Loucy (cell line): ENCODE results near the gene MLIP.

Experiments used
- H2AFZ ChIP-seq: fragments of 200-600 bp; sonication (generic); 2 replicates; pipeline ENCODE4 v1.6.0; 2016; ENCODE audit warnings: antibody characterized with exemption, mild to moderate bottlenecking, low read length, moderate library complexity
- H3F3A ChIP-seq: fragments of 200-600 bp; 2 replicates; pipeline ENCODE4 v1.6.0; 2016; ENCODE audit warnings: antibody characterized with exemption, low read depth, mild to moderate bottlenecking
- H3K27me3 ChIP-seq: fragments of 200-600 bp; sonication (generic); 2 replicates; pipeline ENCODE4 v1.6.1; 2014; ENCODE audit warnings: low read length, mild to moderate bottlenecking; ENCODE audit not compliant: insufficient read depth, poor library complexity, severe bottlenecking
- H3K36me3 ChIP-seq: fragments of 200-600 bp; sonication (generic); 2 replicates; pipeline ENCODE4 v1.6.1; 2016; ENCODE audit warnings: low read length; ENCODE audit not compliant: insufficient read depth
- H3K4me1 ChIP-seq: fragments of 200-600 bp; sonication (generic); 2 replicates; pipeline ENCODE4 v1.5.1; 2014; ENCODE audit warnings: low read length, mild to moderate bottlenecking; ENCODE audit not compliant: insufficient read depth, poor library complexity, severe bottlenecking
- H3K4me2 ChIP-seq: fragments of 200-600 bp; sonication (generic); 2 replicates; pipeline ENCODE4 v1.6.0; 2014; ENCODE audit warnings: antibody characterized with exemption, low read length, low read depth, mild to moderate bottlenecking; ENCODE audit not compliant: poor library complexity, severe bottlenecking
- H3K4me3 ChIP-seq: fragments of 200-600 bp; sonication (generic); 2 replicates; pipeline ENCODE4 v1.5.1; 2014; ENCODE audit warnings: low read length, mild to moderate bottlenecking, mixed read lengths; ENCODE audit not compliant: poor library complexity, severe bottlenecking
- H3K79me2 ChIP-seq: fragments of 200-600 bp; sonication (generic); 2 replicates; pipeline ENCODE4 v1.6.1; 2014; ENCODE audit warnings: low read length; ENCODE audit not compliant: insufficient read depth
- H3K9ac ChIP-seq: fragments of 200-600 bp; sonication (generic); 2 replicates; pipeline ENCODE4 v1.6.0; 2014; ENCODE audit warnings: mild to moderate bottlenecking, low read depth, low read length, moderate library complexity; ENCODE audit not compliant: poor library complexity, severe bottlenecking
- H3K9me2 ChIP-seq: fragments of 200-600 bp; sonication (generic); replicated peaks from 2 replicates; pipeline ENCODE4 v1.6.1; 2016; ENCODE audit warnings: low read depth, low read length, mixed read lengths
- H3K9me3 ChIP-seq: fragments of 200-600 bp; sonication (generic); 2 replicates; pipeline ENCODE4 v1.6.1; 2014; ENCODE audit warnings: mild to moderate bottlenecking, antibody characterized with exemption, low read length, low read depth; ENCODE audit not compliant: insufficient read depth
- H4K20me1 ChIP-seq: fragments of 200-600 bp; sonication (generic); 2 replicates; pipeline ENCODE4 v1.6.0; 2014; ENCODE audit warnings: antibody characterized with exemption, low read length, mild to moderate bottlenecking; ENCODE audit not compliant: insufficient read depth, poor library complexity, severe bottlenecking
- EZH2phosphoT487 ChIP-seq: fragments of 200-600 bp; IDR thresholded peaks from 2 replicates; pipeline ENCODE4 v1.6.1; 2018; ENCODE audit warnings: antibody characterized with exemption, mild to moderate bottlenecking, moderate library complexity, borderline replicate concordance
- TF ChIP-seq, protein P1 (sequence below): fragments of 200-600 bp; sonication (generic); conservative IDR thresholded peaks from 2 replicates; pipeline ENCODE4 v1.5.1; 2014; ENCODE audit warnings: mild to moderate bottlenecking, antibody characterized with exemption, low read length

MLIP gene

DNA sequence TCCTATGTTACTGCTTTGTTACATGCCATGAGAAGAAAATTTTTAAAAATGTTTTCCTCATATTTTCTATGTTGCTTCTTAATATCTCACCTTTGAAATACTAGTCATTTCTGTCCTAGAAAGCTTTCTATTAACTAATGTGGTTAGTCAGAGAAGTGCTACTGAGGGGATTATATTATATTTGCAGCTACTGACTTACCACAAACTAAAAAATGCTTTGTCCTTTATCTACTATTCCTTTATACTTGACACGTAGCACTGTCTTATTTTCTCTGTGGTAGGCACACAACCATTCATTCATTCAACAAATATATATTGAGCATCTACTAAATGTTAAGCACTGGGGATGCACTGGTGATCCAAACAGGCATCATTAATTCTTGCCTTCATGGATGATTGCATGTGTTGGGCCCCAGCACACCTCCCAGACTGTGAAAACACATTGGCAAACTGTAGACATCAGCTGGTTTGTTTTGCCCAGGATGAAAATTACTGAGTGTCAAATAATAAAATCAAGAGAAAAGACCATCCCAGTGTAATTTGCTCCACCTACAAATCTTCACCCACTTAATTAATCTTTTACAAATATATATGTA is 10.7 kb upstream of the MLIP start:
- no peak overlapping the region for H3K4me3 ChIP-seq
- no peak overlapping the region for H3K9ac ChIP-seq
- no peaks in the 10 kb centered on the region for H4K20me1 ChIP-seq
- TF ChIP-seq, protein P1, sequence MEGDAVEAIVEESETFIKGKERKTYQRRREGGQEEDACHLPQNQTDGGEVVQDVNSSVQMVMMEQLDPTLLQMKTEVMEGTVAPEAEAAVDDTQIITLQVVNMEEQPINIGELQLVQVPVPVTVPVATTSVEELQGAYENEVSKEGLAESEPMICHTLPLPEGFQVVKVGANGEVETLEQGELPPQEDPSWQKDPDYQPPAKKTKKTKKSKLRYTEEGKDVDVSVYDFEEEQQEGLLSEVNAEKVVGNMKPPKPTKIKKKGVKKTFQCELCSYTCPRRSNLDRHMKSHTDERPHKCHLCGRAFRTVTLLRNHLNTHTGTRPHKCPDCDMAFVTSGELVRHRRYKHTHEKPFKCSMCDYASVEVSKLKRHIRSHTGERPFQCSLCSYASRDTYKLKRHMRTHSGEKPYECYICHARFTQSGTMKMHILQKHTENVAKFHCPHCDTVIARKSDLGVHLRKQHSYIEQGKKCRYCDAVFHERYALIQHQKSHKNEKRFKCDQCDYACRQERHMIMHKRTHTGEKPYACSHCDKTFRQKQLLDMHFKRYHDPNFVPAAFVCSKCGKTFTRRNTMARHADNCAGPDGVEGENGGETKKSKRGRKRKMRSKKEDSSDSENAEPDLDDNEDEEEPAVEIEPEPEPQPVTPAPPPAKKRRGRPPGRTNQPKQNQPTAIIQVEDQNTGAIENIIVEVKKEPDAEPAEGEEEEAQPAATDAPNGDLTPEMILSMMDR: no peak
- no peak for TF ChIP-seq EZH2phosphoT487
- no peaks in the 10 kb centered on the region for H3F3A ChIP-seq
- no peaks in the 10 kb centered on the region for H3K27me3 ChIP-seq
- H3K36me3 ChIP-seq: no peaks in the 10 kb centered on the region
- no peaks in the 10 kb centered on the region for H3K79me2 ChIP-seq
- H3K9me2 ChIP-seq: no peaks in the 10 kb centered on the region
- no peak overlapping the region for H2AFZ ChIP-seq
- H3K4me2 ChIP-seq: no peak overlapping the region
- H3K4me1 ChIP-seq: no peaks in the 10 kb centered on the region
- no peaks in the 10 kb centered on the region for H3K9me3 ChIP-seq

DNA sequence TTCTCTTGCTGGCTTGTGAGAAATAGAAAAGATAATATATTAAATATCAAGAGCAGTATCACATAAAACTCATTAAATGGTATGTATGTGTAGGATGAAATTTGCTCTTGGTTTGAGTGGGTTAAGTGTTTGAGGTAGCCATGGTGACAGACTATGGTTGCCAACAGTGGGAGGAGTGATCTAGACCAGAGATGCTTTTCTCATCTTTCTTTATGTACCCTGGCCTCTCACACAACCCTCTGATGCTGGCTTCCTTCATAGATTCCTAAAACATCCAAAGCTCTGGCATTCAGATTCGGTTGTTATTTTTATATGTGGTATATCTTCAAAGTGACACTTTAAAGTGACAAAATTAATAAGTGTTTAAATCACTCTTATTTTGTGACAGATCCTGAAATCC is 9.0 kb upstream of the MLIP start:
- H3K79me2 ChIP-seq: no peaks in the 10 kb centered on the region
- H3K27me3 ChIP-seq: no peaks in the 10 kb centered on the region
- no peaks in the 10 kb centered on the region for H3K36me3 ChIP-seq
- TF ChIP-seq, protein P1: no peak
- TF ChIP-seq EZH2phosphoT487: no peak
- H3K9ac ChIP-seq: no peak overlapping the region
- no peaks in the 10 kb centered on the region for H3K9me2 ChIP-seq
- H3F3A ChIP-seq: no peaks in the 10 kb centered on the region
- H3K4me2 ChIP-seq: no peak overlapping the region
- no peak overlapping the region for H2AFZ ChIP-seq
- H3K4me3 ChIP-seq: no peak overlapping the region
- H4K20me1 ChIP-seq: no peaks in the 10 kb centered on the region
- no peaks in the 10 kb centered on the region for H3K4me1 ChIP-seq
- H3K9me3 ChIP-seq: no peaks in the 10 kb centered on the region

DNA sequence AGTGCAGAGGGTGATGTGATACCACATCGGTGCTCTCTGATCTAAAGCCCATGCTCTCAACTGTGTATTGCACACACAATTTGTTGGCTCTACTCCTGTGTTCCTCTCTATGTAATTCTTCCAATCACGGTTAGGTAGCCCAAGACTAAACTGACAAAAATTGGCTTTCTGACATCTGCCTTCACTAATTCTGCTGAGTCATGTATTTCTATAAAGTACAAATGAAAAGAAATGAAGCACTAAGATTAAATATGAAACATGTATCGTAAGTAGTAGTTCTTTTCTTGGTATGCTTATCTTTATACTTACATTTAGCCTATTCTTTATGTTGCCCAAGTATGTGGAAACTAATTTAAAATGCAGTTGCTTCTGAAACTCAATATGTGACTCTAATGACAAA is 7.7 kb upstream of the MLIP start:
- Histone ChIP-seq H3K9me2 (no peaks in the 10 kb centered on the region), H4K20me1 (no peaks in the 10 kb centered on the region), H3K36me3 (no peaks in the 10 kb centered on the region), H3K4me2 (no peak overlapping the region), H3K9ac (no peak overlapping the region), H3K9me3 (no peaks in the 10 kb centered on the region), H2AFZ (no peak overlapping the region), H3K79me2 (no peaks in the 10 kb centered on the region), H3K4me3 (no peak overlapping the region), H3F3A (no peaks in the 10 kb centered on the region), H3K27me3 (no peaks in the 10 kb centered on the region), H3K4me1 (no peaks in the 10 kb centered on the region)
- TF ChIP-seq, protein P1: no peak
- no peak for TF ChIP-seq EZH2phosphoT487
